Renal cortical epithelial cell (primary cell): ENCODE results near the gene PADI3. TPM values are rescaled to one million over a fixed set of nuclear protein-coding genes. Genes with fewer than 3 reads are reported as not detected.
"Not testable (repeated sequence)": the region's sequence is repeated elsewhere in the genome, so short reads cannot be mapped to it uniquely, and the experiment has no call there.

Experiments used
- DNase-seq: peaks from one replicate; pipeline ENCODE4 v3.0.0-alpha.2; 2011; ENCODE audit warnings: low read depth
- total RNA-seq: library from RNA; depleted of rRNA; stranded (reverse); fragments of >200 nt; gene quantifications from 2 replicates; pipeline ENCODE4 v1.2.3, GENCODE V29; 2014

Gene PADI3
- total RNA-seq, 1 donor from 2014 or later = 0.05 TPM

DNA sequence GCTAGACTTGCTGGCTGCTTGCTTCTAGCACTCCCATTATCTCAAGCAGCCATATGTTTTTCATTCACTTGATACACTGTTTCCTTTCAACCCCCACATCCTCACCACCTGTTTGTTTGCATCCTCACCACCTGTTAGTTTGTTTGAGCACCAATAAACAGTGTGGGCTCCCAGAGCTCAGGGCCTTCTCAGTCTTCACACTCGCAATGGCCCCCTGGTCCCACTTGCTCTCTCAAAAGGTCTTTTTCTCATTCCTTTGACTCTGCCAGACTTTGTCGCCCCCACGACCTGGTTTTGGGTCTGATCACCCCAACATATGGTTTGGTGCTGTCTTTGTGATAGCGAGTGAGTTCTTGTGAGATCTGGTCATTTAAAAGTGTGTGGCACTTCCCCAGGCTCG, 52.9 kb downstream of the PADI3 start:
- no peak for DNase-seq

DNA sequence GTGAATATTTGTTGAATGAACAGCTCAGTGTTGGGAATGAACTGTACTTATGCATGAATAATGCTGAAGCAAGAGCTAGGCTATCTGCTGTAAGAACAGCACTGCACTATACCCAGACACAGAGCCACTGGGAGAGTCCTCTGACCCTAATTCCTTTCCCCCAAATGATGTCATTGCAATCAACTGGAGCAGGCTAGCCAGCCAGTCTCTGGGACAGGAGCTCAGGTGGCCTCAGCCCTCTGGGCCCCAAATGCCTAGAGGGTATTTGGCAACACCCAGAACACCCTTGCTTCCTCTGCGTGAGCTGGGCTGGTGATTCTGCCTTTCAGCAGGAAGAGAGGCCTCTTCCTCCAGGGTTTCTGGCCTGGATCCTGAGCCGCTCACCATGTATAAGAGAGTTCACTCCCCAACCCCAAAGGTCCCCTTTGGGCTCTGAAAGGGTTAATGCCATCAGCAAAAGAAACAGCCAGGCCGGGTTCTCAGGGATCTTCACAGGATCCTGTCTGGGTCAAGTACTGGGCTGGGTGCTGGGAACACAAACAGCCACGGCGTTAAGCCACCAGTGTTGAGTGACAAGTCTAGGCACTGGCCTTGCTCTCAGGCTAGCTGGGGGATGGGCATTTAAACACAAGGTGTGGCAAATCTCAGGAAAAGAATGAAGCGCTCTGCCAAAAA, 55.4 kb downstream of the PADI3 start:
- peak; percentile 16 for DNase-seq

DNA sequence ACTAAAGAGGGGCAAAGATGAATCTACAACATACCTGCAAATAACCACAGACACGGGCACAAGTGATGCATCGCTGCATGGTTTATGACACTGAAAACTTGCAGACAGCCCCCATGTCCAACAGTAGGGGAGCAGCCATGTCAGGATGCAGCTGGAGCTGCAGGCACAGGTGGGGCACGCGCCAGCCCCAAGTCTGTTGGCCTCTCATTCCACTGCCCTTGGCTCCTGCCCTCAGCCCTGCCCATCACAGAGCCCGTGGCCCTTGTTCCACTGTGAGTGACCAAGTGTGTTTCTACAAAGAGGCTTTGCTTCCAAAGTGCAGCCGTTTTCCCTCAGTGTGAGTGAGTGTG, 55.9 kb downstream of the PADI3 start:
- no peak for DNase-seq

- DNase-seq = no peak
Measured at GRCh38 chr1:17305576-17306095, 56.7 kb downstream of the PADI3 start.

GRCh38 chr1:17306407-17306806, 57.5 kb downstream of the PADI3 start:
- DNase-seq = no peak

DNA sequence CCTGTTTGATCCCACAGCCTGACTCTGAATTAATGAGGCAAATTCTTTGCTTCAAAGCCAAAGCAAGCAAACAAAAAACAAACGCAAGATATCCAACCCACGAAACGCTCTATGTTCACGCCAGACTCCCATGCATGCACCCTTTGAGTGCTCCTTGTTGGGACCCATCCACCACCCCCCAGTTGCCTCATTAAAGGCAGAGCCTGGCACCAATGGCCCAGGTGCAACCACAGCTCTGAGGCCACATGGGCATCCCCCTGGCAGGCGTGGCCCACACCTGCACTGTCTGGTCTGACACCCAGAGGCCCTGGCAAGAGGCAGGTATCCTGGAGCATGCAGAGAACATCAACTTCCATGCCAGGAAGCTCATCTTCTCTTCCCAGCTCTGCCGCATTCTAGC, 58.0 kb downstream of the PADI3 start:
- DNase-seq = no peak

GRCh38 chr1:17307329-17307728, 58.4 kb downstream of the PADI3 start:
- no peak for DNase-seq

DNA sequence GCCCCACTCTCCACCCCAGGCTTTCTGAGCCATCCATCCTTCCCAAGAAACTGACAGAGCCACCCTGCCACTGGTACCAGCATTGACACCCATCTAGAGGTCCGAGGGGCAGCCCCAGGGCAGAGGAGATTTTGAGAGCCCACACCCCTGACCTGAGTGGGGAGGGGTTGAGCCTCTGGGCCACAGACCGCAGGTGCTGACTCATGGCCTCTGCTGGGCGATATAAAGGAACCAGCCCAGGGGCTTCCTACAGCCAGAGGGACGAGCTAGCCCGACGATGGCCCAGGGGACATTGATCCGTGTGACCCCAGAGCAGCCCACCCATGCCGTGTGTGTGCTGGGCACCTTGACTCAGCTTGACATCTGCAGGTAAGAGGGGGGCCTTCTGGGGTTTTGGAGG, 59.0 kb downstream of the PADI3 start, which contains the start of gene PADI4:
Gene PADI4, plus strand, starts transcription at position 252 of the 400 bp plus-strand sequence. Its CDS starts 26 bp downstream, at position 278.
- DNase-seq = no peak

- no peak for DNase-seq
Measured at GRCh38 chr1:17308593-17308992, 59.7 kb downstream of the PADI3 start.

DNA sequence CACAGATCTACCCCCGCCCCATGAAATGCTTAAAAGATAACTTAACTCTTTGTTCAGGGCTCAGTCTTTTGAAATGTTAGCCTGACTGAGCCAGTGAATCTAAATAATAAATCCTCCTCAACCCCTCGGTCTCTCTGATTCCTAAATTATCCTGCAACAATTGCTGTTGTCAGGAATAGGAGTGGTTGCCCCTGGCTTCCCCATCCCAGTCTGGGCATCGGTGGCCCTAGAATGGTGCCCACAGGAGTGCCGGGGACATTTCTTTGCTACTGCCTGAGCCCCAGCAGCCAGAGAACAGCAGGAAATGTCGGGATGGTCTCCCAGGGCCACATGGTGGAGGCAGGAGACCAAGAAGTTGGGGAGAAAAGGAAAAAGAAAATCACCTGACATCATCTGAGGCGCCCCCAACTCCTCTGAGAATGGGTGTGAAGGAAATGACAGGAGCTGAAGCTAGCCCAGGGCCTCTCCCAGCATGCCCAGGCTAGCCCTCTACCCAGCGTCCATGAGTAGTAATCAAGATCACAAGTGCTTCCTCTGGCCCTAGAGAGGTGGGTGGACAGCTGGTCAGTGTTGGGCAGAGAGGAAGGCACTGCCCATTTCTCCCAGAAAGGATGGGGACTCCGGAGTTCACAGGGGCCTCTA, 60.6 kb downstream of the PADI3 start:
- DNase-seq = no peak

DNA sequence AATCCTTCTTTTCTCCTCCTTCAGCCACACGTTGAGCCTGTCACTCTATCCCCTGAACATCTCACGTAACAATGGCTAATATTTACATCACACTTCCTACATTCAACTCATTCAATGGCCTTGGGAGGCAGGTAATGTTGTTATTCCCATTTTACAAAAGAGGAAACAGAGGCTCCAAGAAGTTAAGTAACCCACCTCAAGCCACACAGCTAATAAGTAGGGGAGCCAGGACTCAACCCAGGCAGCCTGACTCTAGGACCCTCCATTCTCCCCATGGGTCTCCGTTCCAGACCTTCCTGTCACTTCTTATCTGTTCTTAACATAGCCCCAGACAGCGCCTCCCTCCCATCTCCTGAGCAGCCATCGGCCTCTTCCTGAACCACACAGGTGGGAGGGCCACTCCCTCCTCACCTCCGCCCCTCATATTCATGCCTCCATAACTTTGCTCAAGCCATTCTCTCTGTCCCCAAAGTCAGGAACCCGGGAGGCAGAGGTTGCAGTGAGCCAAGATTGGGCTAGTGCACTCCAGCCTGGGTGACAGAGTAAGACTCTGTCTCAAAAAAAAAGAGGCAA, 61.3 kb downstream of the PADI3 start:
- no peak for DNase-seq

GRCh38 chr1:17313530-17314309, 64.8 kb downstream of the PADI3 start:
- DNase-seq = no peak

- no peak for DNase-seq
Measured at GRCh38 chr1:17314491-17314971, 65.6 kb downstream of the PADI3 start.

DNA sequence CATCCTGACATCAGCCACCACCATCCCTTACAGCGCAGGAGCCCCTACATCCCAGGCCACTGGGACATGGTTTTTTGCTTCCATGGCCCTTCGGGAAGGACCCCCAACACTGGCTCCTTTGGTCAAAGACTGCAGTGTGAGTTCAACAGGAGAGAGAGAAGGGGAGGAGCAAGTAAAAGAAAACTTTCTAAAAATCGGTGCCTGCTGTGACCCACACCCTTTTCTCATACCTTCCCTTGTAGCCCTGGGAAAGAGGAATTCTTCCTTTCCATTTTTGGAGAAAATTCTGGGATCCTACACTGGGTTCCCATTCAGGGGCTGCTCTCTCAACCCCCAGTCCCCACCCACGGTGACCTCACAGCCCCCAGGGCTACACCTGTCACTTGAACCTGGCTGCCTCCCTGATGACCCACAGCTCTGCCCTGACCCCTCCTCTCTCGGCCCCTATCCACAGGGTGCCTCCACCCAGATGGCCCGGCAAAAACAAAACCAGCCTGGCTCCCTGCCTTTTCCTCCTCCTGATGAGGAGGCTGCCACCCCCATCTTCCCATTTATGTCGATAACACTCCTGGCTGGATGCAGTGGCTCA, 66.7 kb downstream of the PADI3 start:
- no peak for DNase-seq

DNA sequence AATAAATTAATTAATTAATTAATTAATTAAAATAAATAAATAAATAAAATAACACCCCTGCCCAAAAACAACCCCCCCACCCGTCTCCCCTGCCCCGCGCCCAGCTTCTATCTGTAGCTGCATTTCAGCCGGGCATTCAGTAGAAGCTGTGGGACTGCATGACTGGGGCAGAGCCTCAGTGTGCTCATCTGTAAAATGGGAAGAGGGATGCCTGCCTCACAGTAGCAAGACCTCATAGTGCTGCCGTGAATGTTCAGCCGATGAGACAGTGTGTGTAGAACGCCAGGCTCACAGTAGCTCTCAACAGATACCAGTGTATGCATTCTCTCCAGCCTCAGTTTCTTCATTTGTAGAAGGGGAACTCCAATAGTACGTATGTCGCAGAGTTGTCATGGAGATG, 67.8 kb downstream of the PADI3 start:
- DNase-seq = no peak

DNA sequence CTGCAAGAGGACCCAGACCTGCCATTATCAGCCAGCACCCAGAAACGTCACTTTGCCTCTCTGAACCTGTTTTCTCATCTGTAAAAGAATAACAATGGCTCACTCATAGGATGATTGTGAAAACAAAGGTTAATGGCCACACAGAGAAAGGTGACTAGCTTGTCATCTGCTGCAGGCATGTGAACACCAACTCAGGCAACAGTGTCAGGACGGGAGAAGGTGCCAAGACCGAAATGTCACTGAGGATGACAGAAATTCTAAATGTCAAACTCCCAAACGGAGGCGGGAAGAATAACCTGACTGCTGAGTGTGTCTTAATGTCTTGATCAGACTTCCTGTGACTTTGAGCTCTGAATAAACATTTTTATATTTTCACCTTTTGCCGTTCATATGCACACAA, 69.4 kb downstream of the PADI3 start:
- DNase-seq = peak; percentile 29

GRCh38 chr1:17319561-17320350, 70.9 kb downstream of the PADI3 start:
- no peak for DNase-seq

GRCh38 chr1:17321857-17322390, 73.0 kb downstream of the PADI3 start:
- not testable (repeated sequence) for DNase-seq

DNA sequence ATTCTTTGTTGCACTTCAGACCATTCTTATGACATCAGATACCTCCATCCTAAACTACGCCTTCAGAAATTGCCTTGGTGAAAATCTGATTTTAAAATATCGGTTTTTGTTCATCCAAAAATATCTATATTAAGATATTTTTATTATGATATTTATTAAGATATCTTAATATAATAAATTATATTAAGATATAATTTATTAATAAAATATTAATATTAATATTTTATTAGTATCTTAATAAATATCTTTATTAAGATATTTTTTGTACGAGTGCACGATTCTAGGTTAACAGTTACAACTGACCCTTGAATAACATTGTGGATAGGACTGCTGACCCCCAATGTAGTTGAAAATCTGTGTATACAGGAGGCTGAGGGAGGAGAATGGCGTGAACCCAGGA, 80.0 kb downstream of the PADI3 start:
- DNase-seq = no peak

DNA sequence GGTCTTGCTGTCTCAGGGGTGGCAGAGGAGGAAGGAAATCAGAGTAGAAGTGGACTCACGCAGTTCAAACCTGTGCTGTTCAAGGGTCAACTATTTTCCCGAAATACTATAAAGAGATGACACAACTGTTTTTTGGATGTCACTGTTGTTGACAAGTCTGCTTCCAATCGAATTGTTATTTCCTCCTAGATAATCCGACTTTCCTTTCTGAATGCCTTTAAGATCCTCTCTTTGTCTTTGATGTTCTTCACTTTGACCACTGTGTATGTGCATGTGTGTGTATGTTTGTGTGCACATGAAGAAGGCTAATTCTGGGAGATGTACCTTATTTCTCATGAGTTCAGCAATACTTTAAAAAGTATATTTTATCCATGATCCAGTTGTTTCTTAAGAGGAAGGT, 80.7 kb downstream of the PADI3 start:
- no peak for DNase-seq

DNA sequence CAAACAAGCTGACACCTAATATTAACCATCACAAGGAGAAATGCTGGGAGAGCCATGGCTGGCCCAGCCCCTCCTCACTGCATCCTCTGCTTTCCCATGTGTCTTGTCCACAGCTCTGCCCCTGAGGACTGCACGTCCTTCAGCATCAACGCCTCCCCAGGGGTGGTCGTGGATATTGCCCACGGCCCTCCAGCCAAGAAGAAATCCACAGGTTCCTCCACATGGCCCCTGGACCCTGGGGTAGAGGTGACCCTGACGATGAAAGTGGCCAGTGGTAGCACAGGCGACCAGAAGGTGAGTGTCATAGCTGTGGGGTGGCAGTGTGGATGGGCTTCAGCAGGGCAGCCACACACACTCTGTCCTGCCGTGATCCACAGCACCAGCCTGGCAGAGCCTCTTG, 82.0 kb downstream of the PADI3 start:
- DNase-seq = no peak
